AG09319 (cell line): Measurements from ENCODE around the gene NAXD.
A peak's percentile ranks its signal among the peaks of the same experiment; 100 is the strongest.
"Not testable (repeated sequence)": the region's sequence is repeated elsewhere in the genome, so short reads cannot be mapped to it uniquely, and the experiment has no call there.

Experiments used
- DNase-seq: peaks from one replicate; pipeline ENCODE4 v3.0.0-alpha.2; 2010; ENCODE audit warnings: low read depth; ENCODE audit errors: extremely low read depth
- TF ChIP-seq, protein P1 (sequence below): IDR thresholded peaks from 2 replicates; pipeline ENCODE4 v1.5.1; 2011; ENCODE audit warnings: low read depth, mild to moderate bottlenecking, inconsistent platforms, low read length, moderate library complexity

Gene NAXD

DNA sequence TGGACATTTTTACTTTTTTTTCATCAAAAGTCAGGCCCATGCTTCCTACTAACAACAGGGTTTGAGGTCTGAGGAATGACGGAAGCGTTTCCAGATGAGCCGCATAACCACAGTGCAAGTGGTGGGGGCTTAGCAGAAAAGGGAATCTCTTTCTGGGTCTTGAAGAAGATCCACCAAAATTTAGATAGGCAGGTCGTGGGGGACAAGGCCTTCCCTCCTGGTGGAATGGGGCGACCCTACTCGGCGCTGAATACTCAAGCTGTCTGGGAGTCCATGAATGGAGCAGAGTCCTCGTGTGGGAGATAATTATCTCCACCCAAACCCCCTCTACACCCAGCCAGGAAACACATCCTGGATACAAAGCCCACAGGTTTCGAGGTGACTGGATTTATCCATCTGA is 53.7 kb downstream of the NAXD start:
- DNase-seq: no peak
- TF ChIP-seq, protein P1, sequence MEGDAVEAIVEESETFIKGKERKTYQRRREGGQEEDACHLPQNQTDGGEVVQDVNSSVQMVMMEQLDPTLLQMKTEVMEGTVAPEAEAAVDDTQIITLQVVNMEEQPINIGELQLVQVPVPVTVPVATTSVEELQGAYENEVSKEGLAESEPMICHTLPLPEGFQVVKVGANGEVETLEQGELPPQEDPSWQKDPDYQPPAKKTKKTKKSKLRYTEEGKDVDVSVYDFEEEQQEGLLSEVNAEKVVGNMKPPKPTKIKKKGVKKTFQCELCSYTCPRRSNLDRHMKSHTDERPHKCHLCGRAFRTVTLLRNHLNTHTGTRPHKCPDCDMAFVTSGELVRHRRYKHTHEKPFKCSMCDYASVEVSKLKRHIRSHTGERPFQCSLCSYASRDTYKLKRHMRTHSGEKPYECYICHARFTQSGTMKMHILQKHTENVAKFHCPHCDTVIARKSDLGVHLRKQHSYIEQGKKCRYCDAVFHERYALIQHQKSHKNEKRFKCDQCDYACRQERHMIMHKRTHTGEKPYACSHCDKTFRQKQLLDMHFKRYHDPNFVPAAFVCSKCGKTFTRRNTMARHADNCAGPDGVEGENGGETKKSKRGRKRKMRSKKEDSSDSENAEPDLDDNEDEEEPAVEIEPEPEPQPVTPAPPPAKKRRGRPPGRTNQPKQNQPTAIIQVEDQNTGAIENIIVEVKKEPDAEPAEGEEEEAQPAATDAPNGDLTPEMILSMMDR: no peak

GRCh38 chr13:110669814-110670213 is 54.5 kb downstream of the NAXD start:
- not testable (repeated sequence) for DNase-seq

DNA sequence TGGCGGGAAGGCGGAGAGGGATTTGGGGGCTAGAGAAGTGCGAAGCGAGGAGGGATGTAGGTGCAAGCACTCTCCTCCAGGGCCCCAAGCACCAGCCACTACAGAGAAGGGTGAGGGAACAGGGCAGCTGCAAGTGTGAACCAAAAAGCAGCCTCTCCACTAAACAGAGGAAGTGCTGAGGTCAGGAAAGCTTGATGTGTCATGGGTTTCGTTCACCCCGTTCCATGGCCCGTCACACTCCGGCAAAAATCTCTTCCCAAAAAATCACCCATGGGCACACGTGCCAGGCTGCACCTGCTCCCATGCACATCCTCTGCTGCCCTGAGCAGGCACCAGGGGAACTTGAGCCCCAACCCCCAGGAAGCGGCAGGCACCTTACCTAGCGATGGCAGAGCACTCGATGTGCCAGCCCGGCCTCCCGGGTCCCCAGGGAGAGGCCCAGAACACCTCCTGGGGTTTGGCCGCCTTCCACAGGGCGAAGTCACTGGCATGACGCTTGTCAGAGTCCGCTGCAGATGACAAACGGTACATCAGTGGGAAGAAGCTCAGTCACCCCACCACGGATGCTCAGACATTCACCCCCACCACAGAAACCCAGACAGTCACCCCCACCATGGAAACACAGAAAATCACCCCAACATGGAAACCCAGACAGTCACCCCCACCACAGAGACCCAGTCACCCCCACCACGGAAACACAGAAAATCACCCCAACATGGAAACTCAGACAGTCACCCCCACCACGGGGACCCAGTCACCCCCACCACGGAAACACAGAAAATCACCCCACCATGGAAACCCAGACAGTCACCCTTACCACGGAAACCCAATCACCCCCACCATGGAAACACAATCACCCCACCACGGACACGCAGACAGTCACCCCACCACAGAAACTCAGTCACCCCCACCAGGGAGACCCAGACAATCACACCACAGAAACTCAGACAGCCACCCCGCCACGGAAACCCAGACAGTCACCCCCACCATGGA is 61.5 kb downstream of the NAXD start:
- no peak for DNase-seq
- TF ChIP-seq, protein P1: no peak

DNA sequence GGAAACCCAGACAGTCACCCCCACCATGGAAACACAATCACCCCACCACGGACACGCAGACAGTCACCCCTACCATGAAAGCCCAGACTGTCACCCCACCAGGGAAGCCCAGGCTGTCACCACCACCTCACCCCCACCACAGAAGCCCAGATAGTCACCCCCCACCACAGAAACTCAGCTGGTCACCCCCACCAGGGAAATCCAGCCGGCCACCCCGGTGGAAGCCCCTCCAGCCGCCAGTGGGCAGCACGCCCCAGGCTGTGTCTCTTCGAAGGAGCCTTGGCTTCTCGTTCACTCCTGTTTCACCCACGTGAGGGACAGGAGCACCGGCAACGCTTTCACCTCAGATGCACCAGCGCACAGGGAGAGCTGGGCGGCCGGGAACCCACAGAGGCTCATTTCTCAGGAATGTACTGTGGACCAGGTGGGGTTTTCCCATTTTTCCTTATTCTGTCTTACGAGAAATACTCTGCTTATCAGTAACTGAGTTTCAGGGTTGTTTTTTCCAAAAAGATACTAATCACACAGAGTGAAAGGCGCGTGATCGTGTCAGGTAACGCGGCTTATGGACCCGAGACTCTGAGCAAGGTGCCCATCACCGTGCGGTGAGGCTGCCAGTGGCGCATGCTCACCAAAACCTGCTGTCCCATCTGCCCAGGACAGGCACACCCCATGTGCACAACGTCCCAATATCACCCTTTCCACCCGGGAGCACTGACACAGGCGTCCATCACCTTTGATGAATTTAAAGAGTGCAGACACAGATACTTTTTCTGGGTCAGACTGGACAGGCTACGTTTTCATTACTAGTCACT is 62.6 kb downstream of the NAXD start:
- TF ChIP-seq, protein P1: no peak
- DNase-seq: no peak

- DNase-seq: no peak
- TF ChIP-seq, protein P1: peak; percentile 38
Measured at GRCh38 chr13:110680852-110681251, 65.5 kb downstream of the NAXD start.

DNA sequence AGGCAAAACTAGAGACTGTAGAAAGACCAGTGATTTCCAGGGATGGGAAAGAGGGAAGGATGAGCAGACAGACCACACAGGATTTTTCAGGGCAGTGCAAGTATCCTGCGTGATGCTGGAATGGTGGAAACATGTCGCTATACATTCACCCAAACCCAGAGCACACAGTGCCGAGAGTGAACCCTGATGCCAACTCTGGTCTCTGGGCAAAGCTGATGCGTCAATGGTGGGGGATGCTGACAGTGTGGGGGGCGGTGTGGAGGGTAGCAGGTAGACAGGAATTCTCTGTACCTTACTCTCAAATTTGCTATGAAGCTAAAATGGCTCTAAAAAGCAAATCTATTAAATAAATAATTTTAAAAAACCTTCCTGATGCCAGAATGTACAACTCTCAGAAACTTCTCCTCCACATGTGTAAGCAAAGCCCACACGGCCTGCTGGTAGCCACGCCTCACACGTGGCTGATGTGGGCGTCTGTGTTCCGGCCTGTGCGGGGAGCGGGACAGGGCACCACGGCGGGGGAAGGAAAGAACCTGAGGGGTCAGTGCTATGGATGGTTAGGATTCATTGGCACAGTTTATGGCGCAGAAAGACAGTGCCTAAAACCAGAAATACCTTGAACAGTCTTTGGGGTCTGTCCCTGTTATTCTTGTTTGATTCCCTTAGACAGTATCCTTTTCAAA is 66.7 kb downstream of the NAXD start:
- TF ChIP-seq, protein P1: no peak
- no peak for DNase-seq

- DNase-seq: no peak
- TF ChIP-seq, protein P1: no peak
Measured at GRCh38 chr13:110682746-110683145, 67.4 kb downstream of the NAXD start.
